Fibroblast of skin of right quadriceps (primary cell): ENCODE results near the gene SUOX.
A peak's percentile ranks its signal among the peaks of the same experiment; 100 is the strongest.
"Not testable (repeated sequence)": the region's sequence is repeated elsewhere in the genome, so short reads cannot be mapped to it uniquely, and the experiment has no call there.

Experiments used
- DNase-seq: peaks from one replicate; pipeline ENCODE4 v3.0.0-alpha.2; 2013

The SUOX gene

DNA sequence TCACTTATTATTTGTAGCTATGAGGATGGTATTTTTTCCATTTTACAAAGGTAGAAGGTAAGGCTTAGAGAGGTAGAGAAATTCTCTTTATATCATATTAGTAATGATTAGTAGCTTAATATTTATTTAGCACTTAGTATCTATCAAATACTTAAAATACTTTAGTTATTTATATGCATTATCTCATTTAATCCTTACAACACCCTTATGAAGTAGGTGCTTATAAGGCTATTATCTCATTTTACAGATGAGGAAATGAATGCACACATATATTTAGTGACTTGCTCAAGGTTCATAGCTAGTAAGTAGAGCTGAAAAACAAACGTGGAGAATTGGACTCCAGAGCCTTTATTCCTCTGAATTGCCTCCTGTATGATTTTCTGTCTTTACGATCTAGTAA is 12.2 kb upstream of the SUOX start:
- DNase-seq = no peak

DNA sequence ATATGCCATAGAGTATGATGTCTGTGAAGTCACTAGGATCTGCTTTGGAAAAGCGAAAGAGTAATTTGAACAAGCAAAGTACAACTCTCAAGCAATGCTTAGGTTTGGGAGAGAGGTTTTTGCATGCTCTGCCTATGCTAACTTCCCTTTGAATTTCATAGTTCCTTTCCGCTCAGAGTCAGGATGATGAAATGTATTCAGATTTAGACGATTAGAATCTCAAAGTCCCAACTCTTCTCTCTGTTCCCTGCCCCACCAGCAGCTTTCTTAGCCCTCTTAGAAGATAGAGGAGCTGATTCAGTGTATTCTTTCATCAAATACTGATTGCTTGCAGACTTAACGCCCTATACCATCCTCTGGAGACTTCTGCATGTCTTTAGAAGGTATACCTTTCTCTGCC is 11.7 kb upstream of the SUOX start:
- no peak for DNase-seq

DNA sequence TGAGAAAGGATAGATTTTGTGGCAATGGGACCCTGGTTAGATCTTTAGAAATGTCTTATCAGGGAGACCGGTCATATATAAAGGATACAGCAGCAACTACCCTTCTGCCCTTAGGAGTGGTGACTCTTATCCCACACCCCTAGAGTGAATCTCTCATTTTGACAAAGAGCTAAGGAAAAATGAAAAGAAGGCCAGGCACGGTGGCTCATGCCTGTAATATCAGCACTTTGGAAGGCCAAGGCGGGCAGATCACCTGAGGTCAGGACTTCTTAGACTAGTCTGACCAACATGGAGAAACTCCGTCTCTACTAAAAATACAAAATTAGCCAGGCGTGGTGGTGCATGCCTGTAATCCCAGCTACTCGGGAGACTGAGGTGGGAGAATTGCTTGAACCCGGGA is 11.1 kb upstream of the SUOX start:
- DNase-seq = not testable (repeated sequence)

DNA sequence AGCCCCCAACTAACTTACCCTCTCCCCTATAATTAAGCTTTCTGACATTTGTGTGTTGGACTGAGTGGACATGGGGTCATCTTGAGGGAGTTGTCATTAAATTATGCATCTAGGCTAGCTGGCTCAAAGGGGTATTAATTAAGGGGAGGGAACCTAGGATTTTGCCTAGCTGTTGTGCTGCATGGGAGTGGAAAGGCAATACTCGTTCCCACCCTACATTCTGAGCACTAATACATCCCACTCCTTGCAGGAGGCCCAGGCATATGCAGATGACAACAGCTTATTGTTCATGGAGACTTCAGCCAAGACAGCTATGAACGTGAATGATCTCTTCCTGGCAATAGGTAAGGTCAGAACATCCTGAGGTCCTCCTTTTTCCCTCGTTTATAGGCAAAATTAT is 6.0 kb upstream of the SUOX start:
- no peak for DNase-seq

DNA sequence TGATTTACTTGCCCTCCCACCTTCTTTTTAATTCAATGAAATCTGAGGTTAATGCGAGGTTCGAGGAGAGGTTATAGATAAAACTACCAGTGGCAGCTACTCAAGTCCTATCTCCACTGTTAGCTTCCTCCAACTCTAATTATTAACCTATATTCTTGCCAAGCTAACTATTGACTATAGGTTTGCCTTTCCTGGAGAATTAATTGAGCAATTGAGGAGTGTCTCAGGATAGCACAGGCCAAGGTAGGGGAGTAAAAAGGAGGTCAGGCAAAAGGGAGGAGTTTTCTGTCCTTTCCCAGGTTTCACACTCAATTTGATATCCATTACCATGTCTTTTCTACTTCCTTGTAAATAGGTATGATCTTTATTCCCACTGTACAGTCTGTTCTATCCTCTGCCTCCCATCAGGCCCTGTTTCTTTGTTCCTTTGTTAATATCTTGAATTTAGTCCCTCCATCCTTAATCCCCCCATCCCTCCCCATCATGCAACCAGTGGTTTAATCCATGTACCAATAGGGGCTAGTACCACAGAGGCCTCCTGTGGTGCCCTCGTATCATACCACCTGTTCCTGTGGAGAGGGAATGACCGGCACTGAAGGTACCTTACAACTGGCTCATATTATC is 3.7 kb upstream of the SUOX start:
- no peak for DNase-seq

DNA sequence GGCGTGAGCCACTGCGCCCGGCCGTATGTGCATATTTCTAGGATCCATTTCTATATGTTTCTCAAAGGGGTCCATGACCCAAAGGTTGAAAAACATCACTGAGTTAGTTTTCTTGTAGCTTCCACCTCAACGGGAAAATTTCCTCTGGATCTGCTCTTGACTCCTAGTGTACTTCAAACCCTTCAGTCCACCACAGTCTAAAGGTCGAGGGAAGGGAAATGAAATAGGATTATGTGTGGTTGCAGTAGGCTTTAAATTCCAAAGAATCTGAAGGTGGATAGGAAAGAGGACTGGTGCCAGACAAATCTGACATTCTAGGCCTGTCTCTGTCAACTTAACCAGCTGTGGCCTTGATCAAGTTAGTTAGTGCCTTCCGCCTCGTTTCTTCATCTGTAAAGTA is 1.7 kb upstream of the SUOX start:
- no peak for DNase-seq

DNA sequence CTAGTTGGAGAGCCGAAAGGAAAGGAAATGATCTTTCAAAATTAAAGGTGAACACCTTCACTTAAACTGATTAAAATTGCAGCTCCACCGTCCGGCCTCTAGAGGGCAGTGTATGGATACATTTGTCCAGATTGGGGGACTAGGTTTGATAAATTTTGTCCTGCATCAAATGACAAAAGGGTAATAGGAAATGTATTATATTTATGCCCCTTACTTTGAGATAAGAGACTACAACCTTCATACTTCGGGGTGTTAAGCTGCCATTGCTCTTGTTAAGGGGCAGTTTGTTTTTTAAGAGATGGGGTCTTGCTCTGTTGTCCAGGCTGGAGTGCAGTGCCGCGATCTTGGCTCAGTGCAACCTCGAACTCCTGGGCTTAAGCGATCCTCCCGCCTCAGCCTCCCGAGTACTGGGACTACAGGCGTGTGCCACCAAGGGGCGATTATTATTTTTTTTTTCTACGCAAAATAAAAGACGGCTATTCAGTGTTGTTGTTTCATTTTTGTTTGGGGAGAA is 818 bp upstream of the SUOX start:
- DNase-seq = peak; percentile 61

DNA sequence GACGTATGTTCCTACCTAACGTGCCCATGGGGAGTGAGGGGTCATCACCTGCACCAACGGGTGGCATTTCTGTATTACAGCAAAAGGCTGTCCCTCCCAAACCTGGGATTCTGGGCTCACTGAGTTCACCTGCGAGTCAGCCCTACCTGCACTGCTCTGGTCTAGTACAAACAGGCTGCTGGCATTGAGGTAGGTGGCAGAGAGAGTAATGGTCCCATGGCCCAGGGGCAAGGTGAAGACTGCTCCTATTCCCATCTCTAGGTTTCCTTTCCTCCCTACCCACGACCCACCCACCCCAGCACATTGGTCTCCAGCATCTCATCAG is 421 bp downstream of the SUOX start:
- DNase-seq = no peak

DNA sequence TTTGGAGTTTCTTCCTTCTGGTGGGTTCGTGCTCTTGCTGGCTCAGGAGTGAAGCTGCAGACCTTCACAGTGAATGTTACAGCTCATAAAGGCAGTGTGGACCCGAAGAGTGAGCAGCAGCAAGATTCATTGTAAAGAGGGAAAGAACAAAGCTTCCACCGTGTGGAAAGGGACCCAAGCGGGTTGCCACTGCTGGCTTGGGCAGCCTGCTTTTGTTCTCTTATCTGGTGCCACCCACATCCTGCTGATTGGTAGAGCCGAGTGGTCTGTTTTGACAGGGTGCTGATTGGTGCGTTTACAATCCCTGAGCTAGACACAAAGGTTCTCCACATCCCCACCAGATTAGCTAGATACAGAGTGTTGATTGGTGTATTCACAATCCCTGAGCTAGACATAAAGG is 2.4 kb downstream of the SUOX start:
- not testable (repeated sequence) for DNase-seq

DNA sequence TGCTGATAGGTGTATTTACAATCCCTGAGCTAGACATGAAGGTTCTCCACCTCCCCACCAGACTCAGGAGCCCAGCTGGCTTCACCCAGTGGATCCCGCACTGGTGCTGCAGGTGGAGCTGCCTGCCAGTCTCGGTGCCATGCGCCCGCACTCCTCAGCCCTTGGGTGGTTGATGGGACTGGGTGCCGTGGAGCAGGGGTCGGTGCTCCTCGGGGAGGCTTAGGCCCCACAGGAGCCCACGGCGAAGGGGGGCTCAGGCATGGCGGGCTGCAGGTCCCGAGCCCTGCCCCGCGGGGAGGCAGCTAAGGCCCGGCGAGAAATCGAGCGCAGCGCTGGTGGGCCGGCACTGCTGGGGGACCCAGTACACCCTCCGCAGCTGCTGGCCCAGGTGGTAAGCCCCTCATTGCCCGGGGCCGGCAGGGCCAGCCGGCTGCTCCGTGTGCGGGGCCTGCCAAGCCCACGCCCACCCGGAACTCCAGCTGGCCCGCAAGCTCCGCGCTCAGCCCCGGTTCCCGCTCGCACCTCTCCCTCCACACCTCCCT is 3.0 kb downstream of the SUOX start:
- not testable (repeated sequence) for DNase-seq

DNA sequence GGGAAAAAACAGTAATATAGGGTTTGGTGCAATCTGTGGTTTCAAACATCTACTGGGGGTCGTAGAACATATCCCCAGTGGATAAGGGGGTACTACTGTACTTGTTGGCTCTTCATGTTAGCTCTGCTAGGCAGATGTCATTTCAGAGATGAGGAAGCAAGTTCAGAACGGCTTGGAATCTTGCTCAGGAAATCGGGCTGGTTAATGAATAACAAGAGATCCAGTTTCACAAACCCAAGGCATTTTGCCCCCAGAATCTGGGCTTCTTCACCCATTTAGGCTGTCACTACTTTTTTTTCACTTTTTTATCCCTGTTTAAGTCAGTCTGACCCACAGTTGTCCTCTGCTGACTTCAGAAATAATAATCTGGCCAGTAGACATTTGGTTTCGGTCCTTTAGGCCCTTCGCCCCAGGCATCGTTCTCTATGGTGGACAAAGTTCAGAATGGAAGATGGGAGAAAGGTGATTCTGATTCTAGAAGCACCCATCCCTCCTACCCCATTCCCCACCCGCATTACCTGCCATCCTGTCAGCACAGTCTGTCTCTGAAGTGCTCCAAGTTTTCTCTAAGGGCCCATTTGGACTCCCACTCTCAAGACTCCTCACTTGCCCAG is 4.5 kb downstream of the SUOX start:
- DNase-seq = no peak

DNA sequence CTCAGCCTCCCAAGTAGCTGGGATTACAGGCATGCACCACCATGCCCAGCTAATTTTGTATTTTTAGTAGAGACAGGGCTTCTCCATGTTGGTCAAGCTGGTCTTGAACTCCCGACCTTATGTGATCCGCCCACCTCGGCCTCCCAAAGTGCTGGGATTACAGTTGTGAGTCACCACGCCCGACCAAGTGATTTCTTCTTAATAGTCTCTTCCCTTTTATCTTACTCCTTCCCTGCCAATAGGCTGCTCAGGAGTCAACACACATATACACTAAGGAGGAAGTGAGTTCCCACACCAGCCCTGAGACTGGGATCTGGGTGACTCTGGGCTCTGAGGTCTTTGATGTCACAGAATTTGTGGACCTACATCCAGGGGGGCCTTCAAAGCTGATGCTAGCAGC is 6.3 kb downstream of the SUOX start:
- not testable (repeated sequence) for DNase-seq

DNA sequence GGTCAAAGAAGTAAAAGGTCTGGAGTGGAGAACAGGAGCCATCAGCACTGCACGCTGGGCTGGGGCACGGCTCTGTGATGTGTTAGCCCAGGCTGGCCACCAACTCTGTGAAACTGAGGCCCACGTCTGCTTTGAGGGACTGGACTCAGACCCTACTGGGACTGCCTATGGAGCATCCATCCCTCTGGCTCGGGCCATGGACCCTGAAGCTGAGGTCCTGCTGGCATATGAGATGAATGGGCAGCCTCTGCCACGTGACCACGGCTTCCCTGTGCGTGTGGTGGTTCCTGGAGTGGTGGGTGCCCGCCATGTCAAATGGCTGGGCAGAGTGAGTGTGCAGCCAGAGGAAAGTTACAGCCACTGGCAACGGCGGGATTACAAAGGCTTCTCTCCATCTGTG is 7.1 kb downstream of the SUOX start:
- no peak for DNase-seq

DNA sequence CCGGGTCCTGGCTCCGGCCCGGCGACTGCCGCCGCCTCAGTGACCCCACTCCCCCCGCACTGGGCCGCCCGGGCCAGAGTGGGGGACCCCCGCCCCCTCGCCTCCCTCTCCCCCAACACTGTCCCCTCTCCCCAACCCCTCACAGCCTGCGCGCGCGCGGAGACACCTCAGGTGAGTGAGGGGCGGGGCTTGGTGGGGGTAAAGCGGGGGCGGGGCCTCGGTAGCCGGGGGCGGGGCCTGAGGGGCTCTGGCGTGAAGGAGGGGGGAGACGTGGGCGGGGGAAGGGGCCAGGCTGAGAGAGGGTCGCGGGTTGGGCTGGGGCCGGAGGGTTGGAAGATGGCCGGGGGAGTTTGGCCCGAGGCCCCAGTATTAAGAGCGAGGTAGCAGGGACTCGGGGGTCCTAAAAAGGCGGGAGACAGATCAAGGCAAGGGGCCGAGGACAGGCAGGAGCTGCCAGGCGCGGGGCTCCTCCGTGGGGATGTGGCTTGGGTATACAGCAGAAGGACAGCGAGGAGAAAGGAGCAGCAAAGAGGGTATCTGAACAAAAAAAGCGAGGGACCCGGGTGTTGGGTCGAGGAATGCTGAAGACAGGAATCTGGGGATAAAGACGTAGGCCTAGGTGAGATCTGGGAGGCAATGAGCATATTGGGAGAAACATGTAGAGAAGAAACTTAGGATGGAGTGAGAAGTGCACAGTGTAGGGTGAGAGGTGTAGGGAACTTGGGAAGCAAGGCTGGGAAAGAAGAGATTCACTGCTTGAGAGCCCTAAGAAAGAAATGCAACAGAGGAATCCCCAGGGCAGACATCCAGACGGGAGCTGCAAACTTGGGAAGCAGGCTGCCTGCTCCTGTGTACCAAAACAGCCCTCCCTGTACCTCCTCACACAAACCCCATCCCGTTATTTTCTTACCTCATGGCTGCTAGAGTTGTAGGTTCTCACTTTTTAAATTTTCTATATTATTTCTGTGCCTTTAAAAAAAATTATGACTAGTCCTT is 10.8 kb downstream of the SUOX start:
- peak; percentile 10 for DNase-seq

DNA sequence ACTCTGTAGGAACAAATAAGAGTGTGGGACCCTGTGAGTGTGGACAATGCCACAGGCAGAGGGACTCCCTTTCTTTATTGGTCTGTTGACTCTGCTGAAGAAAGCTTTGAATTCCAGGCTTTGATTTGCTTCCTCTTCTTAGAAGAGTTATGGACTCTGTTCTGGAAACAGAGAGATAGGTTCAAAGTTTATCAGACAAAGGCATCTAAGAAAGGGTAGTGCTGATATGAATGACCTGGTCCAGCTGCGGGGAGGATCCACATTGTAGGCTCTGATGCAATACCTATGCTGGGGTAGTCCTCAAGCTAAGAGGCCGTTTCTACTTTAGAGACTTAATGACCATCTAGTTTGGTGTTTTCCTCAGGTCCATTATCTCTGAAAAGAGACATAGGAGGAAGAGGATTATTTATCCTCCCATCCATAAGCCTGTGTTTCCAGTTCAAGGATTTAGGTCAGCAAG is 13.1 kb downstream of the SUOX start:
- DNase-seq = no peak

DNA sequence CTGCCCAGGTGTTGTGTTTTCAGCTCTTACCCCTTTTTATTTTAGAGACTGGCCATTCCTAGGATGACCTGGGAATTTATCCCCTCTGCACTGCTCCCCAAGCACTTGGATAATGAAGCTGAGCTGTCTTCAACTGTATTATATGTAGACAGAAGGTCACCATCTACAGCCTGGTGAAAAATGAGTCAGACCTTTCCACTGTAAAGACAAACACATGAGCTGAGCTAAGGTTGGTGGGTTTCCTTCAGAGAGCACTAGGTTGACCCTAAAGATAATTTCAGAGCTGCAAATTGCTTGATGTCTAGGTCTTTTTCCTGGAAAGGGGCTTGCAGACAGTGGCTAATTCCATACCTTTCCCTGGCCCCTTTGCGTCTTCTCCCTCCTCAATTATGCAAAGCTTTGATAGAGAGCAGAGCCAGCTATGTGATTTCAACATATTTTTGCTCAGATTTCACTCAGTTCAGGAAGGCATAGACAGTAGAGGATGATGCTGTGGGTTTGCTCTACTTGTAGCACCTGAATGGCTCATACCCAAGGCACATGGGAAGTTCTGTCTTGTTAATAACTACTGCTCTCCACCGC is 14.5 kb downstream of the SUOX start:
- no peak for DNase-seq

DNA sequence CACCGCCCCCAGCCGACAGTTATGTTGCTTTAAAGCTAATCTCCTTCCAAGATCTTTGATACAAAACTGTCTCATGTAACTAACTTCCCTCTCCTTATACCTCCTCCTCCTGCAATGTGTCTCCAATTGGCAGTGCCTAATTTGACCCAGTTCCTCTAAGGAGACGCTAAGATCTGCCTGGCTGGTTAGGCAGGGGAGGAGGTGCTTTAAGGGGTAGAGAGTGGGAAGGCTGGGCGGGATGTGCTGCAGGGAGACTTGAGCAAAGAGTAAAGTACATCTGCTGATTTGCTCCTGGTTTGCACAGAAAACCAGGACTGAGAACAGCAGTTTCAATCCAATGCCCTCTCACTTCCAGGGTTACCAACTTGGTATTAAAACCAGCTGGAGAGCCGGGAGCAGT is 16.4 kb downstream of the SUOX start:
- DNase-seq = no peak

DNA sequence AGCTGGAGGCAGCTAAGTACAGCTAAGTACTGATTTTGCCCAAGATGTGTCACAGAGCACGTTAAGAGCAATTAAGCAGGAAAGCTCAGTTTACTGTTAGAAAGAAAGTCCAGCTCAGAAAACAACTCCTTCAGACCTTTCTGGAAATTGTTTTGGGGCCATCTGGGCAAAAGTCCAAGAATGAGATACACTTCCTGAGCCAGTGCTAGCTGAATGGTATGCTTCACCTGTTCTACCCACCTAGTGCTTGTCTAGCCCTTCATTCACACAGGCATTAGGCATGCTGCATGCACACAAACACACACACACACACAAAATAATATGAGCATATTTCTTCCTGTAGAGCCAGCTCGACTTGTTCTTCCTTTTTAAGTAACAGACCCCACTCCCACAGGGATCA is 17.1 kb downstream of the SUOX start:
- DNase-seq = no peak

DNA sequence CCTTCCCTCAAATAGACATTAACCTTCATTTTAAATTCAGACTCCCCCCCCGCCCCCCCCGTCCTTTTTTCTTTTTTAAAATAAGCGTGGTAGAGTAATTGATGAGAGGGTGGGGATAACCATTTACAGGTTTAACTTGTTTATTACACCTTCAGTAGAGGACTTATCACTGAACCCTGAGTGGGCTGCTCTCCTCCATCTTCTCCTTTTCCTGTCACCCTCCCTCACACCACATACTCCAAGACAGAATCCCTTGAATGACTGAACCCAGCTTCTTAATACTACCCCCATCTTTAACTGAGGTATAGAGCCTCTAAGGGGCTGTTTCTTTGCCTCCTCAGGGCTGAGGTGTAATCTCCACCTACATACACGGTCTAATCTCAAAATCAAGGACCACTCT is 20.1 kb downstream of the SUOX start:
- no peak for DNase-seq

DNA sequence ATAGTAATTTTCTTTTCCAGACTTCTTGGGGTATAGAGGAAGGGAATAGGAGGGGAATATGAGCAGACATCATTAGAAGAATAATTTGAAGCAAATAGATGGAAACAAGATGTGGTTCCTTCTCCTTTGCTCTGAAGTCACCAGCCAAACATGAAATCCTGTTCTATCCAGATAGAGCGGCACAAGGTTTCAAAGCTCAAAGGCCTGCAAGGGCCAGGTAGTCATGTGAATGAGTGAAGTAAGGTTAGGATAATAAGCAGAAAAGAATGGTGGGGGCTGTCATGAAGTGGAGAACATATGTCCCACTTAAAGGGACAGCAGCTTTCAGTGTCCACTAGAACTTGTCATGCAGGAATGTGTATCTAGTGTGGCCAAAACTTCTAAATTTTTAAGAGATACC is 21.3 kb downstream of the SUOX start:
- DNase-seq = no peak

DNA sequence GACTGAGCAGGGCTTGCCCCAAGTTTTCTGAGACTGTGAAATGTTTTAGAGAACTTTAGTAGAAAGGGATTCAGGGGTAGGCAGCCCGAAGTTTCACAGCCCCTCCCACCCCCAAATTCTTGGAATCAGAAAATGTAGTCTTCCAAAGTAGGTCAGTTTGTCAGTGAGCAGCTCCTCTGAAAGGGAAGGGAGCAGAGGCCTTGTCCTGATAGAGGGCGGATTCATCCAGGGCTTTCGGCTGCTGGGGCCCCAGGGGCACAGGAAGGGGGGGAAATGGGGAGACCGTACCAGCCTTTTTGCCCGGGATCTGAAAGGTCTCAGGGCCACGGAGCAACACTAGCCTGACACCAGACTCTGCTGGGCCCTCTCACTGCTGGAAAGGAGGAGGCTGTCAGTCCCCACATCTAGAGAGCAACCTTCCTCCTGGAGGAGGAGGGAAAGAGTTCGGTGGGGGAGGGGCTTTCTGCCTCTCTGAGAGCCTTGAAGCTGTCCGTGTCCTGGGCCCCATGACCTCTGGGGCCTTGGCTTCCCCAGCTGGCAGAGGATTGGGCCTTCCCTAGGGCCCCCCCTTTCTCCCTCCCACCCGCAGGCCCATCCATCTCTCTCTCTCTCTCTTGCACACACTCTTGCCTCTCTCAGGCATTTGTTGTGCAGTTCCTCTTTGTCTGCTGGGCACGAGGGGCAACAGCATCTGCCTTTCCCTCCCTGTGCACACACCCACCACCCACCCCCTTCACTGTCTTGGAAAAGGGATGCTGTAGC is 23.5 kb downstream of the SUOX start, which contains the start of gene IKZF4:
Gene IKZF4 (plus strand): TSS at position 621 of the 762 bp plus-strand sequence. CDS start 451 bp downstream, outside the sequence.
- DNase-seq = peak; percentile 37

DNA sequence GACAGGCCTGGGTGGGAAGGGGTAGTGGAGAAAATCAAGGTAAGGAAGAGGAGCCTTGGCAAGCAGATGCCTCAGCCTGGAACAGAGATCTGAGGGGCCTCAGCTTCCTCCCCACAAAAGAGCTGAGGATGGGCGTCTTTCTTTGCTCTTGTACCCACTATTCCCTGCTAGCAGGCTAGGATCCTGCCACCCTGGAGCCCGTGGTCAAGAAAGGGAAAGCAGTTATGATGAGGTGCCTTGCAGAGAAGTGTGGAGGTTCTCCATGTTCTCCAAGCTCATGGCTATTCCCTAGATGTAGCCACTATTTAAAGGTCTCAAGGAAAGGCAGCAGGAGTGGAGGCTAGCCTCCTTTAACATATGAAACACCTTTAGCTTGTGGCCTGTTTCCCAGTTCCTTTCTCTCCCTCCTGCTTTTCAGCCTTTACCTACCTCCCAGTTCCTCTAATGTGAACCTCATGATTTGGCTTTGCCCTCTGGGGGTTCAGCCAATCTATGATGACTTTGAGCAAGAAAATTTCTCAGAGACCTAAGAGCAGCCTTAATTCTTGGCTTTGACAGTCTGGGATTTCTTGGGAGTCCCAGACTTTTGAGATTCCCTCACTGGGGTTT is 24.9 kb downstream of the SUOX start:
- no peak for DNase-seq
